GM23338 (cell line): ENCODE data around the gene LNPEP. TPM values are rescaled to one million over a fixed set of nuclear protein-coding genes. Genes with fewer than 3 reads are reported as not detected.

Experiments
- CREB1 ChIP-seq: fragments of 250-450 bp; sonication (Bioruptor Pico); IDR thresholded peaks from 2 replicates; pipeline ENCODE4 v1.5.0; 2020; ENCODE audit warnings: low read depth, mild to moderate bottlenecking, moderate library complexity
- JUNB ChIP-seq: IDR thresholded peaks from one replicate; pipeline ENCODE4 v1.6.1; 2016; ENCODE audit warnings: antibody characterized with exemption; ENCODE audit not compliant: unreplicated experiment
- NANOG ChIP-seq: IDR thresholded peaks from 2 replicates; pipeline ENCODE4 v1.6.1; 2016; ENCODE audit warnings: antibody characterized with exemption, borderline replicate concordance
- STAT1 ChIP-seq: IDR thresholded peaks from one replicate; pipeline ENCODE4 v1.6.1; 2016; ENCODE audit warnings: antibody characterized with exemption; ENCODE audit not compliant: unreplicated experiment
- ZNF114 ChIP-seq: fragments of 250-450 bp; sonication (Bioruptor Pico); IDR thresholded peaks from 2 replicates; pipeline ENCODE4 v1.5.0; 2020; ENCODE audit warnings: mild to moderate bottlenecking, moderate library complexity
- polyA plus RNA-seq: library from polyadenylated mRNA; unstranded; fragments of >200 nt; fragmentation: Nextera tagmentation; extraction: Ambion mirVana; gene quantifications from 2 replicates; pipeline ENCODE4 v1.2.1, GENCODE V29; 2016
- total RNA-seq: library from RNA; depleted of rRNA; stranded (reverse); fragments of >200 nt; shearing (Covaris generic); gene quantifications from 2 replicates; pipeline ENCODE4 v1.2.3, GENCODE V29; 2014
- TF ChIP-seq, protein P1 (sequence below): IDR thresholded peaks from 2 replicates; pipeline ENCODE4 v1.6.1; 2016; ENCODE audit warnings: antibody characterized with exemption
- TF ChIP-seq, protein P2 (sequence below): fragments of 250-450 bp; sonication (Bioruptor Pico); IDR thresholded peaks from 2 replicates; pipeline ENCODE4 v1.5.0; 2020; ENCODE audit warnings: mild to moderate bottlenecking, moderate library complexity

LNPEP gene
- total and polyA plus RNA-seq, 2 experiments from 2014 or later: 1.2 to 8.3 TPM

DNA sequence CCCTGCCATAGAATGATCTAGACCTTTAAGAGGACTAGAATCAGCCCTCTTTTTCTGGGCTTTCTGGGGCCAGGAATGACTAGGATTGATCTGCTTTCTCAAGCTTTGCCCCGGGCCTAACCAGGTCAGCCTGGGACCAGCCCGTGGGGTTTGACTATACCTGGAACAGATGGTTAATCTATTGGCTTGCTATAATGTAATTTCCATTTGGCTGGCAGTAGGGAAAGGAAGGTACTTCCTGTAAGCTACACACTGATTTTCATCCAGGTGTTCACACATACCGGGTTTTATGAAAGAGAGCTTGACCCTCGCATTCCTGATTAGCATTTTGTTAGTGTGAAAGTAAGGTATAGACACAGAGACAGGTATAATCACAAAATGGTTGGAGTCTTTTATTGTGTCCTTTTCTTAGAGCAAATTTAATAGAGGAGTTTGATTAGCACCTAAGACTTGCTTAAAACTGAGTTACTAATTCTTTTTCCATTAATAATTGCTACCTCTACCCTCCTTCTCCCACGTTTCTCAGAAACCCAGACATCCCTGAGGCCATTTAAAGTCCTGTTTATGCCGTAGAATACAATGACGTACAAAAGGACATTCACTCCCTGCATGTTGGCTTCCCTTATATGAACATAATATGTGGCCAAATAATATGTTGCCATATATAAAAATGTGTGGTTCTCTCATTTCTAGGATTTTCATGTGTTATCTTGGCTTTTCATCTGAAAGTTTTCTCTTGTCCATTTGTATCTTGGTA, 17.3 kb downstream of the LNPEP start (continued):
- TF ChIP-seq ZNF114 (CRISPR knock-in tag) (no peak), STAT1 (no peak), JUNB (no peak), CREB1 (CRISPR knock-in tag) (no peak), NANOG (no peak)
- TF ChIP-seq, protein P1, sequence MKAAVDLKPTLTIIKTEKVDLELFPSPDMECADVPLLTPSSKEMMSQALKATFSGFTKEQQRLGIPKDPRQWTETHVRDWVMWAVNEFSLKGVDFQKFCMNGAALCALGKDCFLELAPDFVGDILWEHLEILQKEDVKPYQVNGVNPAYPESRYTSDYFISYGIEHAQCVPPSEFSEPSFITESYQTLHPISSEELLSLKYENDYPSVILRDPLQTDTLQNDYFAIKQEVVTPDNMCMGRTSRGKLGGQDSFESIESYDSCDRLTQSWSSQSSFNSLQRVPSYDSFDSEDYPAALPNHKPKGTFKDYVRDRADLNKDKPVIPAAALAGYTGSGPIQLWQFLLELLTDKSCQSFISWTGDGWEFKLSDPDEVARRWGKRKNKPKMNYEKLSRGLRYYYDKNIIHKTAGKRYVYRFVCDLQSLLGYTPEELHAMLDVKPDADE: no peak
- TF ChIP-seq, protein P2, sequence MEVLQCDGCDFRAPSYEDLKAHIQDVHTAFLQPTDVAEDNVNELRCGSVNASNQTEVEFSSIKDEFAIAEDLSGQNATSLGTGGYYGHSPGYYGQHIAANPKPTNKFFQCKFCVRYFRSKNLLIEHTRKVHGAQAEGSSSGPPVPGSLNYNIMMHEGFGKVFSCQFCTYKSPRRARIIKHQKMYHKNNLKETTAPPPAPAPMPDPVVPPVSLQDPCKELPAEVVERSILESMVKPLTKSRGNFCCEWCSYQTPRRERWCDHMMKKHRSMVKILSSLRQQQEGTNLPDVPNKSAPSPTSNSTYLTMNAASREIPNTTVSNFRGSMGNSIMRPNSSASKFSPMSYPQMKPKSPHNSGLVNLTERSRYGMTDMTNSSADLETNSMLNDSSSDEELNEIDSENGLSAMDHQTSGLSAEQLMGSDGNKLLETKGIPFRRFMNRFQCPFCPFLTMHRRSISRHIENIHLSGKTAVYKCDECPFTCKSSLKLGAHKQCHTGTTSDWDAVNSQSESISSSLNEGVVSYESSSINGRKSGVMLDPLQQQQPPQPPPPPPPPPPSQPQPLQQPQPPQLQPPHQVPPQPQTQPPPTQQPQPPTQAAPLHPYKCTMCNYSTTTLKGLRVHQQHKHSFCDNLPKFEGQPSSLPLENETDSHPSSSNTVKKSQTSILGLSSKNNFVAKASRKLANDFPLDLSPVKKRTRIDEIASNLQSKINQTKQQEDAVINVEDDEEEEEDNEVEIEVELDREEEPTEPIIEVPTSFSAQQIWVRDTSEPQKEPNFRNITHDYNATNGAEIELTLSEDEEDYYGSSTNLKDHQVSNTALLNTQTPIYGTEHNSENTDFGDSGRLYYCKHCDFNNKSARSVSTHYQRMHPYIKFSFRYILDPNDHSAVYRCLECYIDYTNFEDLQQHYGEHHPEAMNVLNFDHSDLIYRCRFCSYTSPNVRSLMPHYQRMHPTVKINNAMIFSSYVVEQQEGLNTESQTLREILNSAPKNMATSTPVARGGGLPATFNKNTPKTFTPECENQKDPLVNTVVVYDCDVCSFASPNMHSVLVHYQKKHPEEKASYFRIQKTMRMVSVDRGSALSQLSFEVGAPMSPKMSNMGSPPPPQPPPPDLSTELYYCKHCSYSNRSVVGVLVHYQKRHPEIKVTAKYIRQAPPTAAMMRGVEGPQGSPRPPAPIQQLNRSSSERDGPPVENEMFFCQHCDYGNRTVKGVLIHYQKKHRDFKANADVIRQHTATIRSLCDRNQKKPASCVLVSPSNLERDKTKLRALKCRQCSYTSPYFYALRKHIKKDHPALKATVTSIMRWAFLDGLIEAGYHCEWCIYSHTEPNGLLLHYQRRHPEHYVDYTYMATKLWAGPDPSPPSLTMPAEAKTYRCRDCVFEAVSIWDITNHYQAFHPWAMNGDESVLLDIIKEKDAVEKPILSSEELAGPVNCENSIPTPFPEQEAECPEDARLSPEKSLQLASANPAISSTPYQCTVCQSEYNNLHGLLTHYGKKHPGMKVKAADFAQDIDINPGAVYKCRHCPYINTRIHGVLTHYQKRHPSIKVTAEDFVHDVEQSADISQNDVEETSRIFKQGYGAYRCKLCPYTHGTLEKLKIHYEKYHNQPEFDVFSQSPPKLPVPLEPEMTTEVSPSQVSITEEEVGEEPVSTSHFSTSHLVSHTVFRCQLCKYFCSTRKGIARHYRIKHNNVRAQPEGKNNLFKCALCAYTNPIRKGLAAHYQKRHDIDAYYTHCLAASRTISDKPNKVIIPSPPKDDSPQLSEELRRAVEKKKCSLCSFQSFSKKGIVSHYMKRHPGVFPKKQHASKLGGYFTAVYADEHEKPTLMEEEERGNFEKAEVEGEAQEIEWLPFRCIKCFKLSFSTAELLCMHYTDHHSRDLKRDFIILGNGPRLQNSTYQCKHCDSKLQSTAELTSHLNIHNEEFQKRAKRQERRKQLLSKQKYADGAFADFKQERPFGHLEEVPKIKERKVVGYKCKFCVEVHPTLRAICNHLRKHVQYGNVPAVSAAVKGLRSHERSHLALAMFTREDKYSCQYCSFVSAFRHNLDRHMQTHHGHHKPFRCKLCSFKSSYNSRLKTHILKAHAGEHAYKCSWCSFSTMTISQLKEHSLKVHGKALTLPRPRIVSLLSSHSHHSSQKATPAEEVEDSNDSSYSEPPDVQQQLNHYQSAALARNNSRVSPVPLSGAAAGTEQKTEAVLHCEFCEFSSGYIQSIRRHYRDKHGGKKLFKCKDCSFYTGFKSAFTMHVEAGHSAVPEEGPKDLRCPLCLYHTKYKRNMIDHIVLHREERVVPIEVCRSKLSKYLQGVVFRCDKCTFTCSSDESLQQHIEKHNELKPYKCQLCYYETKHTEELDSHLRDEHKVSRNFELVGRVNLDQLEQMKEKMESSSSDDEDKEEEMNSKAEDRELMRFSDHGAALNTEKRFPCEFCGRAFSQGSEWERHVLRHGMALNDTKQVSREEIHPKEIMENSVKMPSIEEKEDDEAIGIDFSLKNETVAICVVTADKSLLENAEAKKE (CRISPR knock-in tag): no peak
